Measurements from ENCODE around the gene MAP4K1.

The MAP4K1 gene

GRCh38 chr19:38658462-38659306 is 40.9 kb upstream of the MAP4K1 start:
- no peak for TF ChIP-seq CTCF (conservative IDR thresholded peaks at IDR 0.05; ENCODE audit: low read depth, low read length)
- H3K4me3 ChIP-seq (ENCODE audit: low read depth, low read length), result peak overlapping the region; percentile 28
- DNase-seq (ENCODE audit: low read depth), result peak; percentile 100

- no peak for TF ChIP-seq CTCF (conservative IDR thresholded peaks at IDR 0.05; ENCODE audit: low read depth, low read length)
Observed at GRCh38 chr19:38657633-38658222, 40.0 kb upstream of the MAP4K1 start.

GRCh38 chr19:38656171-38656981 is 38.6 kb upstream of the MAP4K1 start:
- TF ChIP-seq CTCF (conservative IDR thresholded peaks at IDR 0.05; ENCODE audit: low read depth, low read length), result no peak
- H3K4me3 ChIP-seq (ENCODE audit: low read depth, low read length), result no peak overlapping the region
- peak; percentile 84 for DNase-seq (ENCODE audit: low read depth)

More at GRCh38 chr19:38657633-38658222, 40.0 kb upstream of the MAP4K1 start:
- DNase-seq (ENCODE audit: low read depth), result peak; percentile 71
- H3K4me3 ChIP-seq (ENCODE audit: low read depth, low read length), result no peak overlapping the region

GRCh38 chr19:38655148-38655824 is 37.5 kb upstream of the MAP4K1 start:
- H3K4me3 ChIP-seq (ENCODE audit: low read depth, low read length), result no peak overlapping the region
- TF ChIP-seq CTCF (conservative IDR thresholded peaks at IDR 0.05; ENCODE audit: low read depth, low read length), result no peak

GRCh38 chr19:38654628-38655055 is 36.9 kb upstream of the MAP4K1 start:
- TF ChIP-seq CTCF (conservative IDR thresholded peaks at IDR 0.05; ENCODE audit: low read depth, low read length), result no peak
- no peak for DNase-seq (ENCODE audit: low read depth)
- H3K4me3 ChIP-seq (ENCODE audit: low read depth, low read length), result no peak overlapping the region

More at GRCh38 chr19:38655148-38655824, 37.5 kb upstream of the MAP4K1 start:
- DNase-seq (ENCODE audit: low read depth), result no peak

- TF ChIP-seq CTCF (conservative IDR thresholded peaks at IDR 0.05; ENCODE audit: low read depth, low read length), result peak; percentile 3
- no peak overlapping the region for H3K4me3 ChIP-seq (ENCODE audit: low read depth, low read length)
- DNase-seq (ENCODE audit: low read depth), result peak; percentile 49
Observed at GRCh38 chr19:38653028-38653571, 35.3 kb upstream of the MAP4K1 start.

All from choroid plexus epithelial cell (primary cell).